PFSK-1 (cell line): ENCODE data around the gene KRT81.

Source experiments
- POLR2AphosphoS5 ChIP-seq: IDR thresholded peaks from 2 replicates; pipeline ENCODE4 v1.6.1; 2012; ENCODE audit warnings: low read depth, mild to moderate bottlenecking, control low read depth, low read length, moderate library complexity
- REST ChIP-seq, 2 experiments: IDR thresholded peaks; 2 replicates each; pipeline versions ENCODE4 v1.6.1 to v1.8.0; 2011 to 2012; ENCODE audit warnings: low read depth in 2 of 2, low read length in 2 of 2, control low read depth in 1 of 2, inconsistent platforms in 1 of 2, mild to moderate bottlenecking in 1 of 2, moderate library complexity in 1 of 2; ENCODE audit not compliant: insufficient read depth in 1 of 2
- SIN3A ChIP-seq: IDR thresholded peaks from 2 replicates; pipeline ENCODE4 v1.6.1; 2012; ENCODE audit warnings: mild to moderate bottlenecking, low read length, moderate library complexity, borderline replicate concordance; ENCODE audit not compliant: insufficient read depth
- TAF1 ChIP-seq: IDR thresholded peaks from 2 replicates; pipeline ENCODE4 v1.6.1; 2012; ENCODE audit warnings: low read length, control low read depth, borderline replicate concordance; ENCODE audit not compliant: insufficient read depth

GRCh38 chr12:52280319-52280795 is 11.0 kb downstream of the KRT81 start:
- no peak for TF ChIP-seq POLR2AphosphoS5
- no peak for TF ChIP-seq TAF1
- no peak for TF ChIP-seq REST (IDR thresholded peaks at IDR 0.05; ENCODE audit: insufficient read depth in 1 of 2, low read depth in 2 of 2, low read length in 2 of 2)
- no peak for TF ChIP-seq SIN3A
